Mesenchymal stem cell (in vitro differentiated cells and primary cell): ENCODE measurements around the gene PALLD.
A peak's percentile ranks its signal among the peaks of the same experiment; 100 is the strongest.

Experiments used
- DNase-seq: peaks from one replicate; pipeline ENCODE4 v3.0.0-alpha.2; 2013
- H2AFZ ChIP-seq: one replicate; pipeline ENCODE4 v1.6.1; 2013; ENCODE audit warnings: low read depth, mild to moderate bottlenecking, control low read depth, inconsistent platforms, low read length, moderate library complexity
- H2AK5ac ChIP-seq: 2 replicates; pipeline ENCODE4 v1.6.1; 2013; ENCODE audit warnings: low read length, moderate library complexity, mild to moderate bottlenecking, inconsistent platforms; ENCODE audit not compliant: severe bottlenecking
- H2BK120ac ChIP-seq: one replicate; pipeline ENCODE4 v1.6.1; 2013; ENCODE audit warnings: low read depth, mild to moderate bottlenecking, inconsistent platforms, low read length, moderate library complexity
- H2BK12ac ChIP-seq, 2 experiments: one replicate each; pipeline ENCODE4 v1.6.1; 2013; ENCODE audit warnings: inconsistent platforms in 2 of 2, low read length in 2 of 2, mild to moderate bottlenecking in 2 of 2, moderate library complexity in 2 of 2, control low read depth in 1 of 2
- H2BK15ac ChIP-seq: one replicate; pipeline ENCODE4 v1.6.1; 2013; ENCODE audit warnings: mild to moderate bottlenecking, low read depth, inconsistent platforms; ENCODE audit not compliant: poor library complexity, severe bottlenecking
- H2BK5ac ChIP-seq: 2 replicates; pipeline ENCODE4 v1.6.1; 2013; ENCODE audit warnings: low read depth, mild to moderate bottlenecking, low read length, control low read depth, inconsistent platforms; ENCODE audit not compliant: poor library complexity, severe bottlenecking
- H3K14ac ChIP-seq, 2 experiments: one replicate each; pipeline ENCODE4 v1.6.1; 2013; ENCODE audit warnings: inconsistent platforms in 2 of 2, low read length in 2 of 2, control low read depth in 1 of 2, mild to moderate bottlenecking in 1 of 2, moderate library complexity in 1 of 2
- H3K18ac ChIP-seq, 2 experiments: one replicate each; pipeline ENCODE4 v1.6.1; 2013; ENCODE audit warnings: inconsistent platforms in 2 of 2, low read length in 2 of 2, control low read depth in 1 of 2, low read depth in 1 of 2, mild to moderate bottlenecking in 1 of 2
- H3K23ac ChIP-seq, 2 experiments: one replicate each; pipeline ENCODE4 v1.6.1; 2013; ENCODE audit warnings: inconsistent platforms in 2 of 2, low read length in 2 of 2, mild to moderate bottlenecking in 2 of 2, moderate library complexity in 2 of 2, control low read depth in 1 of 2
- H3K27ac ChIP-seq: 2 replicates; pipeline ENCODE4 v1.5.1; 2013; ENCODE audit warnings: mild to moderate bottlenecking, moderate library complexity, low read length, control low read depth, inconsistent platforms; ENCODE audit not compliant: poor library complexity, severe bottlenecking
- H3K27me3 ChIP-seq, 2 experiments: 2 replicates each; pipeline versions ENCODE4 v1.6.1 to v1.7.0; 2013; ENCODE audit warnings: low read length in 2 of 2, mild to moderate bottlenecking in 2 of 2, moderate library complexity in 2 of 2, control low read depth in 1 of 2, inconsistent platforms in 1 of 2; ENCODE audit not compliant: control insufficient read depth in 1 of 2, insufficient read depth in 1 of 2
- H3K36me3 ChIP-seq, 2 experiments: 2 replicates each; pipeline versions ENCODE4 v1.6.1 to v1.7.0; 2013; ENCODE audit warnings: low read length in 2 of 2, control low read depth in 1 of 2, inconsistent platforms in 1 of 2, low read depth in 1 of 2, mild to moderate bottlenecking in 1 of 2; ENCODE audit not compliant: insufficient read depth in 2 of 2, control insufficient read depth in 1 of 2
- H3K4ac ChIP-seq, 2 experiments: one replicate each; pipeline ENCODE4 v1.6.1; 2013; ENCODE audit warnings: inconsistent platforms in 2 of 2, low read length in 2 of 2, mild to moderate bottlenecking in 2 of 2, moderate library complexity in 2 of 2, control low read depth in 1 of 2, low read depth in 1 of 2
- H3K4me1 ChIP-seq: 2 replicates; pipeline ENCODE4 v1.6.1; 2013; ENCODE audit warnings: low read depth, low read length, control low read depth; ENCODE audit not compliant: control insufficient read depth, insufficient read depth
- H3K4me2 ChIP-seq: 2 replicates; pipeline ENCODE4 v1.6.1; 2013; ENCODE audit warnings: low read length, mild to moderate bottlenecking, inconsistent platforms; ENCODE audit not compliant: poor library complexity, severe bottlenecking
- H3K4me3 ChIP-seq, 2 experiments: 2 replicates each; pipeline versions ENCODE4 v1.5.1 to v1.7.0; 2013; ENCODE audit warnings: low read length in 2 of 2, mild to moderate bottlenecking in 2 of 2, control low read depth in 1 of 2, low read depth in 1 of 2; ENCODE audit not compliant: insufficient read depth in 1 of 2
- H3K79me1 ChIP-seq: replicated peaks from 2 replicates; pipeline ENCODE4 v1.6.1; 2013; ENCODE audit warnings: mild to moderate bottlenecking, control low read depth, low read length, inconsistent platforms; ENCODE audit not compliant: poor library complexity, severe bottlenecking
- H3K9ac ChIP-seq: 2 replicates; pipeline ENCODE4 v1.7.0; 2013; ENCODE audit warnings: mild to moderate bottlenecking, low read length, moderate library complexity
- H3K9me3 ChIP-seq: 2 replicates; pipeline ENCODE4 v1.7.0; 2013; ENCODE audit warnings: mild to moderate bottlenecking, low read length; ENCODE audit not compliant: control insufficient read depth
- H4K8ac ChIP-seq: one replicate; pipeline ENCODE4 v1.6.1; 2013; ENCODE audit warnings: inconsistent platforms, mild to moderate bottlenecking, low read length, moderate library complexity
- H4K91ac ChIP-seq: one replicate; pipeline ENCODE4 v1.6.1; 2013; ENCODE audit warnings: mild to moderate bottlenecking, low read length, inconsistent platforms
- WGBS: methylation state at CpG from one replicate; pipeline ENCODE4 v1.1.7; 2013; ENCODE audit warnings: mixed read lengths; 5-methylcytosine and 5-hydroxymethylcytosine counted together

PALLD gene

DNA sequence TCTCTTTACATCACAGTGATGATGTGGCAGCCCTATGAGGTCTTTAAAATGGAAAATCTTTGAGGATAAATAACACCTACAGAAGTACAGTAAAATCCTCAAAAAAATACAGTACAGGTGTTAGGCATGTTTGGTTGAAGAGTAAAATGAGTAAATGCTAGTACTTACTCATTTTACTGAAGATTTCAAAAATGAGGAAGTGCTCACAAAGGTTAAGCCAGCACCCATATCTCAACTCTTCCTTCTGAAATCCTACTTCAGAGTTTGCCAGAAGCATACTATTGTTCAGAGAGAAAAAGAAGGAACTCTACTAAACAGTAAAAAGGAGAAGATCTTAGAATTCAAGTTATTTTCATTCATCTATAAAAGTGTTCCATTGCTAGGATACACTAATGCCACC, 382.3 kb downstream of the PALLD start:
- no peak overlapping the region for H2AFZ ChIP-seq
- H4K91ac ChIP-seq, result no peak overlapping the region
- H3K9ac ChIP-seq, result peak overlapping the region; percentile 81
- no peak overlapping the region for H2BK12ac ChIP-seq
- no peak overlapping the region for H3K4me2 ChIP-seq
- no peaks in the 10 kb centered on the region for H3K27me3 ChIP-seq
- H3K79me1 ChIP-seq, result peaks cover 13% of the 10 kb centered on the region
- no peak overlapping the region for H3K14ac ChIP-seq
- peaks cover 16 to 24% of the 10 kb centered on the region in 2 experiments for H3K36me3 ChIP-seq
- no peak overlapping the region for H2BK120ac ChIP-seq
- H2BK5ac ChIP-seq, result no peak overlapping the region
- DNase-seq, result no peak
- H3K4ac ChIP-seq, result no peak overlapping the region
- peak overlapping the region; percentile 33 for H3K27ac ChIP-seq
- no peak overlapping the region for H4K8ac ChIP-seq
- no peaks in the 10 kb centered on the region for H3K9me3 ChIP-seq
- H2AK5ac ChIP-seq, result no peak overlapping the region
- no peak overlapping the region for H3K23ac ChIP-seq
- H2BK15ac ChIP-seq, result no peak overlapping the region
- peak overlapping the region in 1 of 2 experiments; percentile 63 for H3K4me3 ChIP-seq
- H3K4me1 ChIP-seq, result peaks cover 4% of the 10 kb centered on the region
- no peak overlapping the region for H3K18ac ChIP-seq

DNA sequence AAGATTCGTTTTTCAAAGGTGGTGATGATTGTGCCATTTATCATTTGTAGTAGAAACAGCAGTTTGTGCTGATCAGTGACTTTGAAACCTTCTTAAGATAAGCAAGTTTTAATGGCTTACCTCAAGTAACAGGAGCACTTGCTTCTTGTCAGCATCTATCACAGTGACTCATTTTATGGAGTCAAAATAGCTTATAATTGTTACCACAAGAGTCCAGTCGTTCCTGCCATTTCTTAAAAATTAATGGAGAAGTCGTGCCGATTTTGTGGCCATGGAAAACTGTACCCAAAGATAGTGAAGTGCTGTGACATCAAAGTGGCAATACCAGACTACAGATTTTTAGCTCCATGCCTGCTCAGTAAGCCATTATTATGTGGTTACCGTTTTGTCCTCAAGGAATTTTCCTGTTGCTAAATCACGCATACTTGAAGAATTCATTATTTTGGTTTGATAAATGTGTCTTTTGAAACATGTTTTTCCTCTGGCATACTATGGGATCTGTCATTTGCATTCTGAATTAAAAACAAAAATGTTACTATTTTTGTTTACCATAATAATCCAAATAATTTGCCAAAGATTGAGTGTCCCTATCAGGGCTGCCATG, 383.3 kb downstream of the PALLD start:
- H2BK120ac ChIP-seq, result no peak overlapping the region
- H3K4me1 ChIP-seq, result peaks cover 6% of the 10 kb centered on the region
- no peak overlapping the region for H2AFZ ChIP-seq
- H2BK15ac ChIP-seq, result no peak overlapping the region
- H3K23ac ChIP-seq, result no peak overlapping the region
- no peak overlapping the region for H4K8ac ChIP-seq
- no peaks in the 10 kb centered on the region for H3K27me3 ChIP-seq
- peaks cover 11% of the 10 kb centered on the region for H3K79me1 ChIP-seq
- H3K9me3 ChIP-seq, result no peaks in the 10 kb centered on the region
- peaks cover 24% of the 10 kb centered on the region in 2 experiments for H3K36me3 ChIP-seq
- H3K4me3 ChIP-seq, result no peak overlapping the region
- WGBS, result 34% methylated on average over 4 of the region's 6 CpGs
- H3K14ac ChIP-seq, result no peak overlapping the region
- no peak overlapping the region for H2AK5ac ChIP-seq
- peak; percentile 56 for DNase-seq
- H3K27ac ChIP-seq, result peak overlapping the region; percentile 22
- H3K4ac ChIP-seq, result no peak overlapping the region
- no peak overlapping the region for H3K4me2 ChIP-seq
- H4K91ac ChIP-seq, result no peak overlapping the region
- no peak overlapping the region for H2BK12ac ChIP-seq
- no peak overlapping the region for H2BK5ac ChIP-seq
- no peak overlapping the region for H3K18ac ChIP-seq
- H3K9ac ChIP-seq, result no peak overlapping the region

GRCh38 chr4:168880811-168881595, 384.2 kb downstream of the PALLD start:
- Histone ChIP-seq H2AFZ (no peak overlapping the region), H3K18ac (peak overlapping the region in 1 of 2 experiments; percentile 4), H2AK5ac (no peak overlapping the region), H3K36me3 (peaks cover 20 to 24% of the 10 kb centered on the region in 2 experiments), H2BK120ac (peak overlapping the region; percentile 42), H3K4me3 (no peak overlapping the region), H3K23ac (no peak overlapping the region), H3K27me3 (no peaks in the 10 kb centered on the region), H3K27ac (no peak overlapping the region), H3K79me1 (peaks cover 7% of the 10 kb centered on the region), H3K4me1 (peaks cover 4% of the 10 kb centered on the region), H3K4me2 (no peak overlapping the region), H2BK5ac (no peak overlapping the region), H2BK15ac (no peak overlapping the region), H3K14ac (no peak overlapping the region), H4K8ac (no peak overlapping the region), H3K4ac (no peak overlapping the region), H3K9me3 (no peaks in the 10 kb centered on the region), H4K91ac (no peak overlapping the region), H2BK12ac (no peak overlapping the region), H3K9ac (no peak overlapping the region)
- DNase-seq, result peak; percentile 49
- 64% methylated on average over 8 of the region's 8 CpGs for WGBS

DNA sequence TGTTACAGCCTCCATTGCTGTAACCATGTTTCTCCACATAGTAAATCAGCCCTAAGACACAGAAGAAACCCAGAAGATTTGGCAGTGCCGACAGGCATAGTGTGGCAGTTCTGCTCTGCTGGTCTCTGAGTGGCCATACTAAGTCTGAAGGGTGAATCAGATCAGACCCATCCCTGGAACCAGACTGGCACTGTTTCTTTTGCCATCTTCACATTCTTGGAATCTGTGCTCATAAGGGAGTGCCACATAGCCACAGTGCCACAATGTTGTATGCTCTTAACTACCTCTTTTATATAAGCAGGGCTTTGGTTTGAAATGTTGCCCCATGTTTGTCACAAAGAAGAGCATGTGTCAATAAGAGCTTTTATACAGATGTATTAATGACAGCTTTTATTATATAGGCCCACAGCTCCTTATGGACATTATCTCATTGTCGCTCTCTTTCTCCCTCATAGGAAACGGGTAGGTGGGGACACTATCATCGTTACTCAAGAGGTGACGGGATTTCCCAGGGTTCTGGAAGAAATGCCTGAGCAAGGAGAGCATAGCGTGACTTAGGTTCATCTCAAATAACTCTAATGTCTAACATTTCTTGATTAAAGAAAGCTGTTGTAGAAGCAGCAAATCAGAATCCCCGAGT, 385.0 kb downstream of the PALLD start:
- Histone ChIP-seq H2BK5ac (no peak overlapping the region), H4K8ac (no peak overlapping the region), H2BK120ac (no peak overlapping the region), H3K27me3 (no peaks in the 10 kb centered on the region), H2AK5ac (no peak overlapping the region), H3K4me2 (no peak overlapping the region), H4K91ac (no peak overlapping the region), H3K79me1 (peaks cover 7% of the 10 kb centered on the region), H2AFZ (no peak overlapping the region), H3K36me3 (peaks cover 20 to 24% of the 10 kb centered on the region in 2 experiments), H2BK15ac (no peak overlapping the region), H3K4ac (peak overlapping the region in 1 of 2 experiments; percentile 8), H2BK12ac (peak overlapping the region in 1 of 2 experiments; percentile 4), H3K9ac (no peak overlapping the region), H3K9me3 (no peaks in the 10 kb centered on the region), H3K14ac (no peak overlapping the region), H3K27ac (no peak overlapping the region), H3K4me3 (no peak overlapping the region), H3K23ac (no peak overlapping the region), H3K18ac (peak overlapping the region in 1 of 2 experiments; percentile 11), H3K4me1 (peaks cover 4% of the 10 kb centered on the region)
- 98% methylated on average over 6 of the region's 7 CpGs for WGBS
- no peak for DNase-seq
